Gastrocnemius medialis (tissue), 4 donors: Measurements from ENCODE around the gene MTG2. TPM values are rescaled to one million over a fixed set of nuclear protein-coding genes. Genes with fewer than 3 reads are reported as not detected.

Experiments used
- ATAC-seq, 2 donors: fragments of 150-250 bp; one replicate each; pipeline ENCODE4 v1.9.1; 2016
- DNase-seq, 2 donors: peaks; one replicate each; pipeline ENCODE4 v3.0.0-alpha.2; 2019
- H3K27ac ChIP-seq, 4 donors: fragments of 200-600 bp; sonication (generic); 1 replicate in 1 of 4; 2 replicates in 3 of 4; pipeline ENCODE4 v1.5.1; 2016 to 2018; ENCODE audit warnings: mild to moderate bottlenecking in 2 of 4, moderate library complexity in 1 of 4
- H3K27me3 ChIP-seq, 3 donors: fragments of 200-600 bp; sonication (generic) in 2 of 3; 1 replicate in 1 of 3; 2 replicates in 2 of 3; pipeline versions ENCODE4 v1.5.1 to v1.6.0; 2016 to 2019; ENCODE audit warnings: mild to moderate bottlenecking in 1 of 3, moderate library complexity in 1 of 3
- H3K36me3 ChIP-seq, 2 donors: fragments of 200-600 bp; sonication (generic) in 1 of 2; one replicate each; pipeline ENCODE4 v1.5.1; 2017 to 2018
- H3K4me1 ChIP-seq, 2 donors: fragments of 200-600 bp; sonication (generic) in 1 of 2; one replicate each; pipeline ENCODE4 v1.5.1; 2016 to 2017; ENCODE audit warnings: mild to moderate bottlenecking in 2 of 2
- H3K4me3 ChIP-seq, 4 donors: fragments of 200-600 bp; sonication (generic) in 3 of 4; 1 replicate in 1 of 4; 2 replicates in 3 of 4; pipeline ENCODE4 v1.5.1; 2016 to 2019; ENCODE audit warnings: mild to moderate bottlenecking in 2 of 4
- H3K9me3 ChIP-seq, 3 donors: fragments of 200-600 bp; sonication (generic) in 2 of 3; 1 replicate in 1 of 3; 2 replicates in 2 of 3; pipeline ENCODE4 v1.5.1; 2016 to 2019
- POLR2A ChIP-seq, 2 donors: fragments of 450-650 bp; IDR thresholded peaks; one replicate each; pipeline ENCODE4 v1.6.1; 2017; ENCODE audit warnings: antibody characterized with exemption in 2 of 2, mild to moderate bottlenecking in 2 of 2, moderate library complexity in 2 of 2
- in situ Hi-C, 4 donors: fragments of 200-750 bp; cut with MboI; loops; one replicate each; pipeline versions ENCODE4 v1.15.0 to v1.8.0; 2017; ENCODE audit warnings: low sequenced_read_pairs in 4 of 4
- intact Hi-C: fragments of 100-400 bp; cut with DNase I; formaldehyde crosslinking; loops from one replicate; pipeline ENCODE4 v1.15.1; 2023; ENCODE audit warnings: low total_unique reads
- total RNA-seq, 4 donors: library from RNA; depleted of rRNA; stranded (reverse); fragments of >200 nt; gene quantifications; one replicate each; pipeline versions ENCODE4 v1.1.0 to v1.2.3, GENCODE V29; 2016
- TF ChIP-seq, protein P1 (sequence below), 5 experiments: fragments of 450-650 bp in 3 of 5; fragments of 200-600 bp in 2 of 5; sonication (generic) in 2 of 5; IDR thresholded peaks in 4 of 5; conservative IDR thresholded peaks in 1 of 5; 1 replicate in 4 of 5; 2 replicates in 1 of 5; pipeline ENCODE4 v1.5.1; 2016 to 2019; ENCODE audit warnings: antibody characterized with exemption in 5 of 5, mild to moderate bottlenecking in 3 of 5, moderate library complexity in 3 of 5

The MTG2 gene
- total RNA-seq, 4 donors from 2014 or later = 21.0 to 50.8 (median 29.3) TPM

- intact Hi-C loops (no loop called here), in situ Hi-C loops (no loop called here)
- TF ChIP-seq, protein P1, sequence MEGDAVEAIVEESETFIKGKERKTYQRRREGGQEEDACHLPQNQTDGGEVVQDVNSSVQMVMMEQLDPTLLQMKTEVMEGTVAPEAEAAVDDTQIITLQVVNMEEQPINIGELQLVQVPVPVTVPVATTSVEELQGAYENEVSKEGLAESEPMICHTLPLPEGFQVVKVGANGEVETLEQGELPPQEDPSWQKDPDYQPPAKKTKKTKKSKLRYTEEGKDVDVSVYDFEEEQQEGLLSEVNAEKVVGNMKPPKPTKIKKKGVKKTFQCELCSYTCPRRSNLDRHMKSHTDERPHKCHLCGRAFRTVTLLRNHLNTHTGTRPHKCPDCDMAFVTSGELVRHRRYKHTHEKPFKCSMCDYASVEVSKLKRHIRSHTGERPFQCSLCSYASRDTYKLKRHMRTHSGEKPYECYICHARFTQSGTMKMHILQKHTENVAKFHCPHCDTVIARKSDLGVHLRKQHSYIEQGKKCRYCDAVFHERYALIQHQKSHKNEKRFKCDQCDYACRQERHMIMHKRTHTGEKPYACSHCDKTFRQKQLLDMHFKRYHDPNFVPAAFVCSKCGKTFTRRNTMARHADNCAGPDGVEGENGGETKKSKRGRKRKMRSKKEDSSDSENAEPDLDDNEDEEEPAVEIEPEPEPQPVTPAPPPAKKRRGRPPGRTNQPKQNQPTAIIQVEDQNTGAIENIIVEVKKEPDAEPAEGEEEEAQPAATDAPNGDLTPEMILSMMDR (IDR thresholded peaks at IDR 0.05 in 4 of 5, conservative IDR thresholded peaks at IDR 0.05 in 1 of 5) = no peak
- no peak for TF ChIP-seq POLR2A (IDR thresholded peaks at IDR 0.05)
- Histone ChIP-seq H3K4me1 (peaks cover 5 to 9% of the 10 kb centered on the region in 2 donors), H3K27ac (no peak overlapping the region), H3K4me3 (no peak overlapping the region), H3K9me3 (no peaks in the 10 kb centered on the region), H3K27me3 (no peaks in the 10 kb centered on the region), H3K36me3 (peaks cover 0 to 42% of the 10 kb centered on the region in 2 donors)
- DNase-seq (no peak), ATAC-seq (no peak)
Measured at GRCh38 chr20:62170536-62170935, 12.3 kb upstream of the MTG2 start.

DNA sequence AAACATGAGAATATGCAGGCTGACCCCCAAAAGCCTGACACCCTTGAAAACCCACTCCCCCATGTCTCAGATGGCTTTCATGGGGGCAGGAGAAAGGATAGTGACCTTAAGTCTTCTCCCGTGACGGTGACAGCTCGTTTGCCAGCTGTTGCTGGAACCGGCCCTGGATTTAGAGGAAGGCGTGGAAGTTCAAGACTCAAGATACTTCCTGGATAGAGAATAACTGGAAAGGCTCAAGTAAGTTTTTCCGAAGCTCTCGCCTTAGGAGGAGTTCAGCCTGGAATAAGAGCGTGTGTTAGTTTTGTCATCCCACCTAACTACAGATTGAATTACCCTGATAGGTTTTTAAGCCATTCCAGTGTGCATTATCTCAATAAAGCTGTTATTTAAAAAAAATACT is 11.6 kb upstream of the MTG2 start:
- Histone ChIP-seq H3K4me1 (peaks cover 5 to 9% of the 10 kb centered on the region in 2 donors), H3K4me3 (no peak overlapping the region), H3K9me3 (no peaks in the 10 kb centered on the region), H3K27ac (no peak overlapping the region), H3K27me3 (no peaks in the 10 kb centered on the region), H3K36me3 (peaks cover 0 to 38% of the 10 kb centered on the region in 2 donors)
- in situ Hi-C loops (no loop called here), intact Hi-C loops (no loop called here)
- no peak for ATAC-seq
- no peak for DNase-seq
- TF ChIP-seq, protein P1 (IDR thresholded peaks at IDR 0.05 in 4 of 5, conservative IDR thresholded peaks at IDR 0.05 in 1 of 5) = no peak
- TF ChIP-seq POLR2A (IDR thresholded peaks at IDR 0.05) = no peak

- no peak for TF ChIP-seq POLR2A (IDR thresholded peaks at IDR 0.05)
- TF ChIP-seq, protein P1 (IDR thresholded peaks at IDR 0.05 in 4 of 5, conservative IDR thresholded peaks at IDR 0.05 in 1 of 5) = no peak
- intact Hi-C loops (no loop called here), in situ Hi-C loops (no loop called here)
- no peaks in the 10 kb centered on the region for H3K4me1 ChIP-seq
- H3K36me3 ChIP-seq = peaks cover 0 to 39% of the 10 kb centered on the region in 2 donors
- H3K4me3 ChIP-seq = no peak overlapping the region
- no peaks in the 10 kb centered on the region for H3K9me3 ChIP-seq
- ATAC-seq = no peak
- H3K27ac ChIP-seq = no peak overlapping the region
- DNase-seq = no peak
- no peaks in the 10 kb centered on the region for H3K27me3 ChIP-seq
Measured at GRCh38 chr20:62172666-62173065, 10.2 kb upstream of the MTG2 start.

DNA sequence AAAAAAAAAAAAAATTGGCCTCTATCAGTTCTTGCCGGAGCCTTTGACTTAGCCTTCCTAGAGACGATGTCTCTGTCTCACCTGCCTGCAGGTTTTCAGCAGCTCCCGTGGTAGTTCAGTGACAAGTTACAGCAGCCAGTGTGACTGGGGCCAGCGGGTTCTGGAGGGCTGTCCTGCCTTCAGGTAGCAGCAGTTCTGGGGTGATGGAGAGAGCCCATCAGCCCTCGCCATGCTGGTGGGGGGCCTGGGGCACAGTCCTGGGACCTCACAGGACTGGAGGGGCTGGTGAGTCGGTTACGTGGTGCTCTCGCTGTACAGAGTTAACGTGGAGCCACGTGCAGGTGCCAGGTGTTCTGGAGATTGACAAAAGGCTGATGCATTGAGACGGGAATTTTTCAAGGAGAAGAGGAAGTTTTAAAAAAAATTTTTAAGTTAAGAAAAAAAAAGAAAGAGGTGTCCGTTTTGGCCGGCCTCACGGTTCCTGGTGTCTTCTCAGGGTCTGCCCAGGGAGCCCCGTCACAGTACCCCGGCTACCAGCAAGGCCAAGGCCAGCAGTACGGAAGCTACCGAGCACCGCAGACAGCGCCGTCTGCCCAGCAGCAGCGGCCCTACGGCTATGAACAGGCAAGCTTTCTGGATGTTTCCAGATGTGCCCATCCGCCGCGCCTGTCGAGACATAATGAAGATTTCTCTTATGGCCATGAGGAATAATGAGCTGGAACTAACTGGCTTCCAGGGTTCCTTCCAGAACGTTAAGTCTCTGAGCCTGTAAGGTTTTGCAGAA is 8.6 kb upstream of the MTG2 start:
- Histone ChIP-seq H3K4me1 (no peaks in the 10 kb centered on the region), H3K27me3 (no peaks in the 10 kb centered on the region), H3K36me3 (peaks cover 0 to 44% of the 10 kb centered on the region in 2 donors), H3K9me3 (no peaks in the 10 kb centered on the region), H3K4me3 (no peak overlapping the region), H3K27ac (no peak overlapping the region)
- in situ Hi-C loops (no loop called here), intact Hi-C loops (no loop called here)
- DNase-seq (no peak), ATAC-seq (no peak)
- no peak for TF ChIP-seq POLR2A (IDR thresholded peaks at IDR 0.05)
- TF ChIP-seq, protein P1 (IDR thresholded peaks at IDR 0.05 in 4 of 5, conservative IDR thresholded peaks at IDR 0.05 in 1 of 5) = no peak
